Thoracic aorta (tissue), 2 donors: ENCODE results near the gene NUMB. TPM values are rescaled to one million over a fixed set of nuclear protein-coding genes. Genes with fewer than 3 reads are reported as not detected.

Experiments used
- ATAC-seq: fragments of 150-250 bp; one replicate; pipeline ENCODE4 v1.8.0; 2017; ENCODE audit warnings: low read depth; ENCODE audit not compliant: insufficient number of reproducible peaks, low FRiP score
- DNase-seq: peaks from one replicate; pipeline ENCODE4 v3.0.0-alpha.2; 2020; ENCODE audit warnings: low spot score
- H3K27ac ChIP-seq, 2 donors: fragments of 200-600 bp; sonication (generic); 1 replicate in 1 of 2; 2 replicates in 1 of 2; pipeline ENCODE4 v1.5.1; 2016; ENCODE audit warnings: mild to moderate bottlenecking in 2 of 2, moderate library complexity in 2 of 2
- H3K27me3 ChIP-seq: fragments of 200-600 bp; sonication (generic); replicated peaks from 2 replicates; pipeline ENCODE4 v1.6.0; 2016; ENCODE audit warnings: mild to moderate bottlenecking; ENCODE audit not compliant: insufficient read depth
- H3K36me3 ChIP-seq: fragments of 200-600 bp; sonication (generic); one replicate; pipeline ENCODE4 v1.5.1; 2016
- H3K4me1 ChIP-seq, 2 donors: fragments of 200-600 bp; sonication (generic); 1 replicate in 1 of 2; 2 replicates in 1 of 2; pipeline versions ENCODE4 v1.5.1 to v1.6.0; 2016; ENCODE audit warnings: low read depth in 2 of 2, mild to moderate bottlenecking in 1 of 2; ENCODE audit not compliant: control insufficient read depth in 1 of 2
- H3K4me3 ChIP-seq: fragments of 200-600 bp; sonication (generic); 2 replicates; pipeline ENCODE4 v1.5.1; 2016; ENCODE audit warnings: mild to moderate bottlenecking
- H3K9me3 ChIP-seq: fragments of 200-600 bp; sonication (generic); 2 replicates; pipeline ENCODE4 v1.5.1; 2016
- total RNA-seq, 2 donors: library from RNA; depleted of rRNA; stranded (reverse); fragments of >200 nt; gene quantifications; one replicate each; pipeline versions ENCODE4 v1.1.0 to v1.2.3, GENCODE V29; 2016
- TF ChIP-seq, protein P1 (sequence below): fragments of 200-600 bp; sonication (generic); IDR thresholded peaks from one replicate; pipeline ENCODE4 v1.5.1; 2019; ENCODE audit warnings: antibody characterized with exemption

NUMB gene
- total RNA-seq, 2 donors from 2014 or later, result 37.0 to 65.7 TPM

DNA sequence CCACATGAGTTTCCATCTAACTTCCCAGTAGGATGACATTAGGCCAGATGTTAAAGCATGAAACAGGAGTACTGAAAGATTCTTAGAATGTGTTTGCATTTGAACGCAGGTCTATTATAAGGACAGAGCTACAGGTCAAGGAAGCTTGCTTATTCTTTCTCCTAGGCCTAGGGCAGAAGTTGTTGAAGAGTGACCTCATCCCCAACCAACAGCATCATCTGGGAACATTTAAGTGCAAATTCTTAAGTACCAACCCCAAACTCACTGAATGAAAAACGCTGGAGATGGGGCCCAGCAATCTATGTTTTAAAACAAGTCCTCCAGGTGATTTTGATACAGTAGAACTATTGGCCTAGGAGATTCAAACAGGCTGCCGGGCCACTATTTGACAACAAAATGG lies 168.6 kb downstream of the NUMB start:
- Histone ChIP-seq H3K27me3 (no peaks in the 10 kb centered on the region), H3K4me1 (no peaks in the 10 kb centered on the region), H3K9me3 (no peaks in the 10 kb centered on the region), H3K4me3 (no peak overlapping the region), H3K27ac (no peak overlapping the region), H3K36me3 (peaks cover 21% of the 10 kb centered on the region)
- ATAC-seq, result no peak
- no peak for DNase-seq
- TF ChIP-seq, protein P1, sequence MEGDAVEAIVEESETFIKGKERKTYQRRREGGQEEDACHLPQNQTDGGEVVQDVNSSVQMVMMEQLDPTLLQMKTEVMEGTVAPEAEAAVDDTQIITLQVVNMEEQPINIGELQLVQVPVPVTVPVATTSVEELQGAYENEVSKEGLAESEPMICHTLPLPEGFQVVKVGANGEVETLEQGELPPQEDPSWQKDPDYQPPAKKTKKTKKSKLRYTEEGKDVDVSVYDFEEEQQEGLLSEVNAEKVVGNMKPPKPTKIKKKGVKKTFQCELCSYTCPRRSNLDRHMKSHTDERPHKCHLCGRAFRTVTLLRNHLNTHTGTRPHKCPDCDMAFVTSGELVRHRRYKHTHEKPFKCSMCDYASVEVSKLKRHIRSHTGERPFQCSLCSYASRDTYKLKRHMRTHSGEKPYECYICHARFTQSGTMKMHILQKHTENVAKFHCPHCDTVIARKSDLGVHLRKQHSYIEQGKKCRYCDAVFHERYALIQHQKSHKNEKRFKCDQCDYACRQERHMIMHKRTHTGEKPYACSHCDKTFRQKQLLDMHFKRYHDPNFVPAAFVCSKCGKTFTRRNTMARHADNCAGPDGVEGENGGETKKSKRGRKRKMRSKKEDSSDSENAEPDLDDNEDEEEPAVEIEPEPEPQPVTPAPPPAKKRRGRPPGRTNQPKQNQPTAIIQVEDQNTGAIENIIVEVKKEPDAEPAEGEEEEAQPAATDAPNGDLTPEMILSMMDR, result no peak

DNA sequence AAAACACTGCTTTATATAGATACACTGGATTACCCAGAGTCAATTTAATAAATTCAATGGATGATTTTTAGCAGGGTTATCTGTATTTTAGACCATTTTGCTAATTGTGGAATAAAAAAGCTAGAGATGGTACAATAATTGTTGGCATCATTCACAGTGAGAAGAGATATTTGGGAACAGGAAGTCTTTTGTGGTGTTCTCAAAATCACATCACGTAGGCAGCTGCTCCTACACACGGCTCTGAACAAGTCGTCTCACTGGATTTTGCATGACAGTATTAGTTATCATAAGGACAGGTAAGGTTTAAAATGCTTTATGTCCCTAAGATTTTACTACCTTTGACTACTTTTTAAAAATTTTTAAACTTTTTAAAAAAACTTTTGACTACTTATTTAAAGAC lies 169.0 kb downstream of the NUMB start:
- TF ChIP-seq, protein P1, result no peak
- no peak for ATAC-seq
- Histone ChIP-seq H3K27ac (no peak overlapping the region), H3K4me1 (no peaks in the 10 kb centered on the region), H3K27me3 (no peaks in the 10 kb centered on the region), H3K4me3 (no peak overlapping the region), H3K9me3 (no peaks in the 10 kb centered on the region), H3K36me3 (peaks cover 21% of the 10 kb centered on the region)
- no peak for DNase-seq

DNA sequence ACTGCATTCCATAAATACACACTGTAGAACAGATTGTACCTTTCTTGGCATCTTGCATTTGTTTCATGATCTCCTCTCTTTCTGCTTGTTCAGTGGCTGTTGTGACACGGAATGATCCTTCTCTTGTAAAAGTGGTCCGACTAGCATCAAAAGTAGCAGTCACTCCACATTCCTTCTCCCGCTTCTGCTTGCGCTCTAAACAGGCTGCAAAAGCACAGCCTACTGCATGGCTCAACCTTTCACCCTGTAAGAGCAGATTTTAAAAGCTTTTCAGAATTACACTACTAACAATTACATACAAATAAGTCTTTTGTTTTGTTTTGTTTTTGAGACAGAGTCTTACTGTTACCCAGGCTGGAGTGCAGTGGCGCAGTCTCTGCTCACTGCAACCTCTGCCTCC lies 171.3 kb downstream of the NUMB start:
- DNase-seq, result no peak
- H3K36me3 ChIP-seq, result peaks cover 18% of the 10 kb centered on the region
- TF ChIP-seq, protein P1, result no peak
- no peak for ATAC-seq
- H3K27me3 ChIP-seq, result no peaks in the 10 kb centered on the region
- no peaks in the 10 kb centered on the region for H3K4me1 ChIP-seq
- no peak overlapping the region for H3K27ac ChIP-seq
- H3K9me3 ChIP-seq, result no peaks in the 10 kb centered on the region
- no peak overlapping the region for H3K4me3 ChIP-seq

DNA sequence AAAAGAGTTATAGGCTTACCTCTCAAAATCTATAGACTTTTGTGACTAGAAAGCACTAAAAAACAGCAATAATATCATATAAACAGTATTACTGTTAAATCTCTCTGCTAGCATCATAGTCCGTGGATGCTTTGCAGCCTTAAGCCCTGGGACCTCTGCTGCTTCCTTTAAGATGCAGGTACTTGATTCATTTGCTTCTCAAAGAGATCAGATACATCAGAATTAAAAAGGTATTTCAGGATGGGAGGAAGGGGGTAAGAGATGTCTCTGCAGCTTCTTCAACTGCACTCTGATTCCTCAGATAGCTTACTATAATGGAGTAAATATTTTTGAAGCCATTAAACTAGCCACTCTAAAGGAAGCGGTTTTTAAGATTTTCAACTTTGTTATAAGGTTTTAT lies 171.7 kb downstream of the NUMB start:
- H3K36me3 ChIP-seq, result peaks cover 16% of the 10 kb centered on the region
- no peak overlapping the region for H3K27ac ChIP-seq
- DNase-seq (no peak), ATAC-seq (no peak)
- no peaks in the 10 kb centered on the region for H3K27me3 ChIP-seq
- H3K9me3 ChIP-seq, result no peaks in the 10 kb centered on the region
- TF ChIP-seq, protein P1, result no peak
- H3K4me3 ChIP-seq, result no peak overlapping the region
- H3K4me1 ChIP-seq, result no peaks in the 10 kb centered on the region

DNA sequence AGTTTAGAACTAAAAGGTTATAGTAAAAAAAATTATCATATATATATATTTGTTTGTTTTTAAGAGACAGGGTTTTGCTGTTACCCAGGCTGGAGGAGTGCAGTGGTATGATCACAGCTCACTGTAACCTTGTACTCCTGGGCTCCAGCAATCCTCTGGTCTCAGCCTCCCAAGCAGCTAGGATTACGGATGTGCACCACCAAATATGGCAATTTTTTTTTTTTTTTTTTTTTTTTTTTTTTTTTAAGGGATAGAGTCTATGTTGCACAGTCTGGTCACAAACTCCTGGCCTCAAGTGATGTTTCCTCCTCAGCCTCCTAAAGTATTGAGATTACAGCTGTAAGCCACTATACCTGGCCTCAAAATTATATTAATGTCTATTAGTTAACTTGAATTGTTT lies 172.4 kb downstream of the NUMB start:
- Histone ChIP-seq H3K4me3 (no peak overlapping the region), H3K27me3 (no peaks in the 10 kb centered on the region), H3K36me3 (peaks cover 13% of the 10 kb centered on the region), H3K4me1 (no peaks in the 10 kb centered on the region), H3K9me3 (no peaks in the 10 kb centered on the region), H3K27ac (no peak overlapping the region)
- TF ChIP-seq, protein P1, result no peak
- DNase-seq (no peak), ATAC-seq (no peak)
